Activated naive CD8-positive, alpha-beta T cell treated with anti-CD3 and anti-CD28 coated beads, Interleukin-2, amount 10 ng/mL, durations not matched to agents 7 days and 5 days (primary cell): ENCODE results near the gene HJURP. TPM values are rescaled to one million over a fixed set of nuclear protein-coding genes. Genes with fewer than 3 reads are reported as not detected.
"Not testable (repeated sequence)": the region's sequence is repeated elsewhere in the genome, so short reads cannot be mapped to it uniquely, and the experiment has no call there.

Experiments used
- ATAC-seq: fragments of 150-1000 bp; cut with Tn5 transposase; one replicate; pipeline ENCODE4 v1.10.0; 2021; ENCODE audit warnings: low read depth, moderate library complexity
- POLR2A ChIA-PET: fragments of 350-600 bp; sonication (Branson Sonifier 250); formaldehyde crosslinking; loops from one replicate; lab custom pipeline; 2021; ENCODE audit warnings: antibody characterized with exemption; lab: Charles Lee
- DNase-seq: peaks from one replicate; pipeline ENCODE4 v3.0.0; 2021
- H3K27ac Mint-ChIP-seq: one replicate; pipeline ENCODE4 v1.8.0; 2022; ENCODE audit warnings: mild to moderate bottlenecking, mixed read lengths
- H3K27me3 Mint-ChIP-seq: one replicate; pipeline ENCODE4 v1.8.0; 2022; ENCODE audit warnings: mild to moderate bottlenecking, moderate library complexity, mixed read lengths
- H3K36me3 Mint-ChIP-seq: one replicate; pipeline ENCODE4 v1.8.0; 2021; ENCODE audit warnings: mild to moderate bottlenecking, mixed read lengths
- H3K4me1 Mint-ChIP-seq: one replicate; pipeline ENCODE4 v1.8.0; 2021; ENCODE audit warnings: mixed read lengths
- H3K4me3 Mint-ChIP-seq: one replicate; pipeline ENCODE4 v1.8.0; 2022; ENCODE audit warnings: mild to moderate bottlenecking, moderate library complexity, mixed read lengths
- H3K9me3 Mint-ChIP-seq: one replicate; pipeline ENCODE4 v1.8.0; 2021; ENCODE audit warnings: mixed read lengths
- total RNA-seq, 2 experiments: library from RNA; stranded (reverse); gene quantifications; one replicate each; pipeline ENCODE4 v1.2.3, GENCODE V29; 2021

Gene HJURP, protein sequence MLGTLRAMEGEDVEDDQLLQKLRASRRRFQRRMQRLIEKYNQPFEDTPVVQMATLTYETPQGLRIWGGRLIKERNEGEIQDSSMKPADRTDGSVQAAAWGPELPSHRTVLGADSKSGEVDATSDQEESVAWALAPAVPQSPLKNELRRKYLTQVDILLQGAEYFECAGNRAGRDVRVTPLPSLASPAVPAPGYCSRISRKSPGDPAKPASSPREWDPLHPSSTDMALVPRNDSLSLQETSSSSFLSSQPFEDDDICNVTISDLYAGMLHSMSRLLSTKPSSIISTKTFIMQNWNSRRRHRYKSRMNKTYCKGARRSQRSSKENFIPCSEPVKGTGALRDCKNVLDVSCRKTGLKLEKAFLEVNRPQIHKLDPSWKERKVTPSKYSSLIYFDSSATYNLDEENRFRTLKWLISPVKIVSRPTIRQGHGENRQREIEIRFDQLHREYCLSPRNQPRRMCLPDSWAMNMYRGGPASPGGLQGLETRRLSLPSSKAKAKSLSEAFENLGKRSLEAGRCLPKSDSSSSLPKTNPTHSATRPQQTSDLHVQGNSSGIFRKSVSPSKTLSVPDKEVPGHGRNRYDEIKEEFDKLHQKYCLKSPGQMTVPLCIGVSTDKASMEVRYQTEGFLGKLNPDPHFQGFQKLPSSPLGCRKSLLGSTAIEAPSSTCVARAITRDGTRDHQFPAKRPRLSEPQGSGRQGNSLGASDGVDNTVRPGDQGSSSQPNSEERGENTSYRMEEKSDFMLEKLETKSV
- total RNA-seq: 100 to 1,000 TPM; 100 to 109 TPM

- H3K9me3 Mint-ChIP-seq: no peaks in the 10 kb centered on the region
- ATAC-seq (peak; percentile 95), DNase-seq (peak; percentile 91)
- H3K4me1 Mint-ChIP-seq: peaks cover 42% of the 10 kb centered on the region
- POLR2A ChIA-PET: interaction anchor here (0.6 to 1.7 kb wide), 8 partner anchors 9 to 647 kb away, joined by 3 to 9 read pairs (median 4); partner anchors contain the start of gene ARL4C
- peak within 1 kb of the TSS; percentile 100 for H3K4me3 Mint-ChIP-seq
- H3K27me3 Mint-ChIP-seq: peaks cover 2% of the 10 kb centered on the region
- peak within 1 kb of the TSS; percentile 99 for H3K27ac Mint-ChIP-seq
- H3K36me3 Mint-ChIP-seq: peaks cover 40% of the 10 kb centered on the region
These were observed at the start of gene HJURP for GRCh38 chr2:233854241-233854981. HJURP (minus strand) TSS chr2:233854535; CDS start chr2:233854500, 35 bp downstream.

GRCh38 chr2:233901884-233902283 lies 47.5 kb upstream of the HJURP start:
- H3K36me3 Mint-ChIP-seq: no peaks in the 10 kb centered on the region
- H3K4me1 Mint-ChIP-seq: peaks cover 4% of the 10 kb centered on the region
- ATAC-seq: no peak
- POLR2A ChIA-PET: no interaction called here
- DNase-seq: no peak
- H3K27me3 Mint-ChIP-seq: peaks cover 7% of the 10 kb centered on the region
- peaks cover 2% of the 10 kb centered on the region for H3K9me3 Mint-ChIP-seq
- no peak overlapping the region for H3K27ac Mint-ChIP-seq
- H3K4me3 Mint-ChIP-seq: no peak overlapping the region

- POLR2A ChIA-PET: no interaction called here
- no peak for ATAC-seq
These were observed 47.0 kb upstream of the HJURP start for GRCh38 chr2:233901367-233901766.

DNA sequence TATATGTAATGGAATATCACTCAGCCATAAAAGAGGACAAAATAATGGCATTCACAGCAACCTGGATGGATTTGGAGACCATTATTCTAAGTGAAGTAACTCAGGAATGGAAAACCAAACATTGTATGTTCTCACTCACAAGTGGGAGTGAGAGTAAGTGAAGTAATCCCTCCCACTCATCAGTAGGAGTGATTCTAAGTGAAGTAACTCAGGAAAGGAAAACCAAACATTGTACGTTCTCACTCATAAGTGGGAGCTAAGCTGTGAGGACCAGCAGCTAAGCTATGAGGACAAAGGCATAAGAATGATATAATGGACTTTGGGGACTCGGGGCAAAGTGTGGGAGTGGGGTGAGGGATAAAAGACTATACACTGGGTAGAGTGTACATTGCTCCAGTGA lies 41.9 kb upstream of the HJURP start:
- DNase-seq, ATAC-seq, POLR2A ChIA-PET, H3K4me1 Mint-ChIP-seq, H3K27ac Mint-ChIP-seq, H3K4me3 Mint-ChIP-seq, H3K36me3 Mint-ChIP-seq, H3K9me3 Mint-ChIP-seq: not testable (repeated sequence)
- peaks cover 16% of the 10 kb centered on the region for H3K27me3 Mint-ChIP-seq

More at GRCh38 chr2:233901367-233901766, 47.0 kb upstream of the HJURP start:
- no peak for DNase-seq
- H3K36me3 Mint-ChIP-seq: no peaks in the 10 kb centered on the region
- peaks cover 4% of the 10 kb centered on the region for H3K4me1 Mint-ChIP-seq
- no peak overlapping the region for H3K4me3 Mint-ChIP-seq
- peaks cover 1% of the 10 kb centered on the region for H3K9me3 Mint-ChIP-seq
- peaks cover 5% of the 10 kb centered on the region for H3K27me3 Mint-ChIP-seq
- H3K27ac Mint-ChIP-seq: no peak overlapping the region

GRCh38 chr2:233892793-233893192 lies 38.5 kb upstream of the HJURP start:
- Mint-ChIP-seq H3K27me3 (peaks cover 22% of the 10 kb centered on the region), H3K4me1 (no peaks in the 10 kb centered on the region), H3K9me3 (no peaks in the 10 kb centered on the region), H3K36me3 (no peaks in the 10 kb centered on the region), H3K4me3 (no peak overlapping the region), H3K27ac (no peak overlapping the region)
- POLR2A ChIA-PET: no interaction called here
- ATAC-seq (no peak), DNase-seq (no peak)

DNA sequence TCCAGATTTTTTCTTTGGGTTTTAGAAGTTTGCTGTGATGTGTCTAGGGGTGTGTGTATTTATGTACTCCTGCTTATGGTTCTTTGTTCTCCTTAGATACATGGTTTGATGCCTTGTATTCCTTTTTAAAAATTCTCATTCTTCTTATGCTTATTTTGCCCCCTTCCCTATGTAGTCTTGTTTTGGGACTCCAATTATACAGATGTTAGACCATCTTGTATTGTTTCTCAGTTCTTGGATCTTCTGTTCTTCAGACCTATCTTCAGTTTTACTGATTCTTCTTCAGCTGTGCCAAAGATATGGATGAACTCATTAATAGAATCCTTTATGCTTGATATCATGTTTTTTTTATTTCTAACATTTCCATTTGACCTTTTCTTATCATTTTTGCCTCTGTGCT lies 28.0 kb upstream of the HJURP start:
- Mint-ChIP-seq H3K4me1 (no peaks in the 10 kb centered on the region), H3K4me3 (no peak overlapping the region), H3K27ac (no peak overlapping the region), H3K36me3 (no peaks in the 10 kb centered on the region), H3K9me3 (peaks cover 12% of the 10 kb centered on the region), H3K27me3 (peaks cover 19% of the 10 kb centered on the region)
- no peak for ATAC-seq
- no peak for DNase-seq
- POLR2A ChIA-PET: no interaction called here

- H3K27ac Mint-ChIP-seq, H3K9me3 Mint-ChIP-seq, POLR2A ChIA-PET, H3K36me3 Mint-ChIP-seq, DNase-seq, ATAC-seq, H3K4me1 Mint-ChIP-seq, H3K4me3 Mint-ChIP-seq: not testable (repeated sequence)
- peaks cover 45% of the 10 kb centered on the region for H3K27me3 Mint-ChIP-seq
These were observed 17.8 kb upstream of the HJURP start for GRCh38 chr2:233872125-233872524.

DNA sequence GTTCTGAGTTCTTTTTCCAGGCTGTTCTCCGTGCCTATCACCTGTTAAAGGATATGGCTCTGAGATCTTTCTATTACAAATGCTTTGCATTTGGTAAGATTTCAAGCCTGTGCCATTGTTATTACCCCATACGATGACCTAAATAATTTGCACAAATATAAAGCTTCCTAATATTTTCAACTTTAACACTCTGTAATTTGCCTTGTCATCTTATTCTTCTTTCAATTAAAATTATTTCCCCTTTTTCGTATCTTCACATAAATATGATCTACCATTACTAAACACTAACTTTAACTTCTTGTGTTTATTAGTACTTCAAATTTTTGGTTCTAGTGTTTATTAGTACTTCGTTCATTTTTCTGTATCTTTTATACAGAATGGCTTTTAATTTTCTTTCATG lies 17.1 kb upstream of the HJURP start:
- Mint-ChIP-seq H3K4me3 (no peak overlapping the region), H3K9me3 (peaks cover 9% of the 10 kb centered on the region), H3K36me3 (peaks cover 12% of the 10 kb centered on the region), H3K27ac (no peak overlapping the region), H3K4me1 (peaks cover 8% of the 10 kb centered on the region), H3K27me3 (peaks cover 45% of the 10 kb centered on the region)
- ATAC-seq (no peak), DNase-seq (no peak)
- POLR2A ChIA-PET: no interaction called here

- Mint-ChIP-seq H3K9me3 (peaks cover 5% of the 10 kb centered on the region), H3K27me3 (peaks cover 30% of the 10 kb centered on the region), H3K36me3 (peaks cover 24% of the 10 kb centered on the region), H3K4me3 (peak within 1 kb of the TSS; percentile 94), H3K27ac (peak within 1 kb of the TSS; percentile 88), H3K4me1 (peaks cover 13% of the 10 kb centered on the region)
- POLR2A ChIA-PET: interaction anchor here (0.7 kb wide), 1 partner anchor 622 kb away, joined by 4 read pairs; no protein-coding TSS in a partner anchor
- ATAC-seq (peak; percentile 86), DNase-seq (peak; percentile 80)
These were observed 13.7 kb upstream of the HJURP start, which contains the start of gene MSL3B for GRCh38 chr2:233867993-233868532. MSL3B (minus strand) TSS chr2:233868386.

DNA sequence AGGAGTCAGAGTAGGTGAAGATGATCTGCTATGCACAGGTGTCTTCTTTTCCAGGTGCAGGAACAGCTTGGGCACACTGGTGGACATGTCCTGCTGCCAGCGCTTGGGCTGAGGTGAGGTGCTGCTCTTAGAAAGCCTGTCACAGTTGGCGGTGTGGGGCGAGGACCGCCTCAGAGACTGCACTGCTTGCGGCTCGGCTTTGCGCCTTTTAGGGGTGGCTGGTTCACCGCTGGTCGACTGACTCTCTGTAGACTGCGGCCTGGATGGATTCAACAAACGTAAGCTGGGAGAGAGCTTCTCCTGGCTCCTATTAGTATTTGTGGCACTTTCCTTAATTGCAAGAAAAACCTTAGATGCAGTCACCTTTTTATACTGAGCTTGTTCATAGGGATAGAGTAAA lies 12.1 kb upstream of the HJURP start:
- DNase-seq (no peak), ATAC-seq (no peak)
- Mint-ChIP-seq H3K27me3 (peaks cover 22% of the 10 kb centered on the region), H3K4me3 (no peak overlapping the region), H3K36me3 (peaks cover 24% of the 10 kb centered on the region), H3K27ac (no peak overlapping the region), H3K9me3 (peaks cover 4% of the 10 kb centered on the region), H3K4me1 (peaks cover 13% of the 10 kb centered on the region)
- POLR2A ChIA-PET: no interaction called here

GRCh38 chr2:233865838-233866237 lies 11.5 kb upstream of the HJURP start:
- ATAC-seq (peak; percentile 40), DNase-seq (no peak)
- peaks cover 17% of the 10 kb centered on the region for H3K27me3 Mint-ChIP-seq
- H3K4me1 Mint-ChIP-seq: peaks cover 13% of the 10 kb centered on the region
- POLR2A ChIA-PET: no interaction called here
- peaks cover 4% of the 10 kb centered on the region for H3K9me3 Mint-ChIP-seq
- H3K4me3 Mint-ChIP-seq: no peak overlapping the region
- no peak overlapping the region for H3K27ac Mint-ChIP-seq
- H3K36me3 Mint-ChIP-seq: peaks cover 24% of the 10 kb centered on the region

DNA sequence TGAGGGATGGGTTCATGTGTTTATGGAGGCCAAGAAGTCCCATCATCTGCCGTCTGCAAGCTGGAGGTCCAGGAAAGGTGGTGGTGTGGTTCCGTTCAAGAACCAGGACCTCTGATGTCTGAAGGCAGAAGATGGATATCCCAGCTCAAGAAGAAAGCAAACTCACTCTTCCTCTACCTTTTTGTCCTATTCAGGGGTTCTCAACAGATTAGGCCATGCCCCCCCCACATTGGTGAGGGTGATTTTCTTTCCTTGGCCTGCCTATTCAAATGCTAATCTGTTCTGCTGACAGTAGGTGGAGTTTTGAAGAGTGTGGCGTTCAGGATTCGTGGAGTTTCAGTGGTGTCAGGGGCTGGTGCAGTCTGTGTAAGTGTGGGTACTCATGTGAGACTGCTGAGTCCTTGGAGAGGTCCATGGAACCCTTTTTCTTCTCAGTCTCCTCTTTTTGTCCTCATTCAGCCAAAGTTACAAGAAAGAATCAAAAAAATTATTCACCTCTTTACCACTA lies 8.0 kb upstream of the HJURP start:
- ATAC-seq: no peak
- H3K4me1 Mint-ChIP-seq: peaks cover 16% of the 10 kb centered on the region
- H3K9me3 Mint-ChIP-seq: no peaks in the 10 kb centered on the region
- POLR2A ChIA-PET: no interaction called here
- peaks cover 8% of the 10 kb centered on the region for H3K27me3 Mint-ChIP-seq
- no peak for DNase-seq
- no peak overlapping the region for H3K27ac Mint-ChIP-seq
- H3K4me3 Mint-ChIP-seq: no peak overlapping the region
- peaks cover 21% of the 10 kb centered on the region for H3K36me3 Mint-ChIP-seq

DNA sequence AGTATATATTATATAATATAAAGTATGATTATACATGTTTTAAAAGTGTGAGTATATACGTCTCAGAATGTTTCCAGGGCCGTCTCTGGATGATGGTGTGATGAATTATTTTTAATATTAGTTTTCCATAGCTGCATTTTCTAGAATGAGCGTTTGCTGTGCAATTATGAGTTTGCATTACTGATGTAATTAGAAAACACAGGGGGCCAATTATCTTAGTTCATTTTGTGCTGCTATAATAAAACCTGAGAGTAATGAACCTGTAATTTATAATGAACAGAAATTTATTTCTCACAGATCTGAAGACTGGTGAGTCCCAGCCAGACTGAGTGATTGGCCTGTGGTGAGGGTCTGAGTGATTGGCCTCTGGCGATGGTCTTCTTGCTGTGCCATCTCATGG lies 4.0 kb upstream of the HJURP start:
- Mint-ChIP-seq H3K4me1 (peaks cover 19% of the 10 kb centered on the region), H3K4me3 (no peak overlapping the region), H3K27ac (no peak overlapping the region), H3K9me3 (no peaks in the 10 kb centered on the region), H3K27me3 (peaks cover 6% of the 10 kb centered on the region), H3K36me3 (peaks cover 9% of the 10 kb centered on the region)
- DNase-seq (no peak), ATAC-seq (no peak)
- POLR2A ChIA-PET: no interaction called here
